GM12878 (cell line): ENCODE results near the gene CAST. TPM values are rescaled to one million over a fixed set of nuclear protein-coding genes. Genes with fewer than 3 reads are reported as not detected.

Experiments used
- ATAC-seq: fragments of 200-7000 bp; cut with Tn5 transposase; 3 replicates; pipeline ENCODE4 v1.9.1; 2020; ENCODE audit warnings: mild to moderate bottlenecking, moderate library complexity
- BruUV-seq: library from RNA; stranded (reverse); fragments of 400-500 nt; replicated peaks from 2 replicates; lab custom pipeline; 2021; lab: Mats Ljungman, UMichigan
- CTCF ChIA-PET: fragments of 300-600 bp; sonication (Branson Sonifier 250); formaldehyde crosslinking; extraction: SDS; loops from one replicate; lab custom pipeline; 2021; ENCODE audit warnings: inconsistent platforms; lab: Yijun Ruan, JAX
- POLR2A ChIA-PET: fragments of 350-600 bp; formaldehyde crosslinking; extraction: SDS; loops from one replicate; lab custom pipeline; 2021; ENCODE audit warnings: inconsistent platforms; lab: Charles Lee
- RAD21 ChIA-PET: fragments of 300-600 bp; sonication (Branson Sonifier 250); formaldehyde crosslinking; loops from one replicate; lab custom pipeline; 2023; ENCODE audit warnings: antibody characterized with exemption; ENCODE audit not compliant: unreplicated experiment; lab: Charles Lee
- SMC1A ChIA-PET: fragments of 300-600 bp; sonication (Branson Sonifier 250); formaldehyde crosslinking; loops from one replicate; lab custom pipeline; 2023; ENCODE audit not compliant: unreplicated experiment, uncharacterized antibody; lab: Charles Lee
- DNase-seq: peaks from one replicate; pipeline ENCODE4 v3.0.0-alpha.2; 2011; ENCODE audit warnings: low read depth, low spot score
- FAIRE-seq: peaks from 3 replicates; lab custom pipeline; 2011; peaks lifted over from hg19 to GRCh38; lab: Jason Lieb, UNC
- H2AFZ ChIP-seq: 2 replicates; pipeline ENCODE4 v1.6.0; 2011; ENCODE audit warnings: low read depth, low read length, control low read depth; ENCODE audit not compliant: control insufficient read depth
- H3K27ac ChIP-seq: 2 replicates; pipeline ENCODE4 v1.5.1; 2011; ENCODE audit warnings: control low read depth; ENCODE audit not compliant: control insufficient read depth, insufficient read depth
- H3K27me3 ChIP-seq, 2 experiments: replicated peaks in 1 of 2; 2 replicates each; pipeline versions ENCODE4 v1.6.0 to v1.6.1; 2011; ENCODE audit warnings: low read length in 1 of 2; ENCODE audit not compliant: control insufficient read depth in 2 of 2, insufficient read depth in 2 of 2
- H3K36me3 ChIP-seq, 2 experiments: 2 replicates each; pipeline ENCODE4 v1.5.1; 2011; ENCODE audit warnings: low read length in 1 of 2; ENCODE audit not compliant: control insufficient read depth in 2 of 2, insufficient read depth in 2 of 2
- H3K4me1 ChIP-seq: 2 replicates; pipeline ENCODE4 v1.6.1; 2011; ENCODE audit warnings: mild to moderate bottlenecking, low read length, moderate library complexity, mixed read lengths; ENCODE audit not compliant: control insufficient read depth, insufficient read depth
- H3K4me2 ChIP-seq: 2 replicates; pipeline ENCODE4 v1.6.0; 2011; ENCODE audit warnings: control low read depth; ENCODE audit not compliant: control insufficient read depth, insufficient read depth
- H3K4me3 ChIP-seq: fragments of 200-600 bp; sonication (generic); 2 replicates; pipeline ENCODE4 v1.5.1; 2016
- H3K79me2 ChIP-seq: 2 replicates; pipeline ENCODE4 v1.6.0; 2011; ENCODE audit warnings: low read length; ENCODE audit not compliant: control insufficient read depth, insufficient read depth
- H3K9ac ChIP-seq: 2 replicates; pipeline ENCODE4 v1.8.0; 2011; ENCODE audit warnings: low read length, control low read depth, mixed read lengths; ENCODE audit not compliant: control insufficient read depth, insufficient read depth
- H3K9me3 ChIP-seq: replicated peaks from 3 replicates; pipeline ENCODE4 v1.5.1; 2011; ENCODE audit warnings: mild to moderate bottlenecking, low read length; ENCODE audit not compliant: control insufficient read depth, insufficient read depth
- H4K20me1 ChIP-seq: 2 replicates; pipeline ENCODE4 v1.6.0; 2011; ENCODE audit not compliant: control insufficient read depth, insufficient read depth
- BCL11A ChIP-seq: IDR thresholded peaks from 2 replicates; pipeline ENCODE4 v1.6.1; 2011; ENCODE audit warnings: low read depth, low read length
- ETV6 ChIP-seq, 2 experiments: fragments of 450-650 bp in 1 of 2; IDR thresholded peaks in 1 of 2; conservative IDR thresholded peaks in 1 of 2; 2 replicates each; pipeline ENCODE4 v1.6.1; 2014; ENCODE audit warnings: antibody characterized with exemption in 1 of 2, borderline replicate concordance in 1 of 2, low read depth in 1 of 2, mild to moderate bottlenecking in 1 of 2, moderate library complexity in 1 of 2
- ZBED1 ChIP-seq: IDR thresholded peaks from 2 replicates; pipeline ENCODE4 v1.6.1; 2016; ENCODE audit warnings: borderline replicate concordance
- ZBTB40 ChIP-seq: fragments of 450-650 bp; IDR thresholded peaks from 2 replicates; pipeline ENCODE4 v1.6.1; 2016; ENCODE audit warnings: mild to moderate bottlenecking, moderate library complexity, borderline replicate concordance
- ZNF274 ChIP-seq: IDR thresholded peaks from one replicate; pipeline ENCODE4 v1.8.0; 2011; ENCODE audit not compliant: insufficient read length, insufficient read depth
- WGBS: methylation state at CpG from one replicate; pipeline ENCODE4 v1.1.6; 2016; ENCODE audit warnings: low lambda C conversion rate; ENCODE audit not compliant: insufficient replicate concordance, insufficient coverage; ENCODE audit errors: missing lambda C conversion rate; 5-methylcytosine and 5-hydroxymethylcytosine counted together
- in situ Hi-C: fragments of 300-500 bp; cut with MboI; formaldehyde crosslinking; loops from 9 replicates; pipeline ENCODE4 v1.14.3; 2018; ENCODE audit warnings: mixed read lengths
- intact Hi-C: fragments of 100-400 bp; cut with micrococcal nuclease; formaldehyde crosslinking; loops from one replicate; pipeline ENCODE4 v1.14.2; 2022; ENCODE audit not compliant: unreplicated experiment
- polyA plus RNA-seq, 11 experiments: library from polyadenylated mRNA; depleted of rRNA in 4 of 11; unstranded in 6 of 11; stranded (reverse) in 5 of 11; fragments of >200 nt; fragmentation: Nextera tagmentation in 4 of 11; fragmentation: Illumina TruSeq in 1 of 11; extraction: Ambion mirVana in 4 of 11; extraction: Trizol in 1 of 11; gene quantifications; 1 replicate in 1 of 11; 2 replicates in 10 of 11; pipeline versions ENCODE4 v1.2.1 to v1.2.3, GENCODE V29; 2011 to 2016; ENCODE audit warnings: inconsistent platforms in 2 of 11, missing spikeins in 2 of 11, low read depth in 1 of 11
- total RNA-seq, 4 experiments: library from RNA; depleted of rRNA in 3 of 4; stranded (reverse); fragments of >200 nt in 3 of 4; fragmentation: Illumina TruSeq in 1 of 4; extraction: Trizol in 1 of 4; gene quantifications; 2 replicates each; pipeline versions ENCODE4 v1.2.1 to v1.2.3, GENCODE V29; 2013 to 2021

Gene CAST
- total and polyA plus RNA-seq, 10 of the 15 experiments (the other 5 are each of a cell fraction or from before 2014, with no cell fraction given): 31.7 to 140 (median 68.5) TPM

GRCh38 chr5:96775050-96775449 lies 112.9 kb downstream of the CAST start (continued):
- TF ChIP-seq ETV6 (conservative IDR thresholded peaks at IDR 0.05 in 1 of 2, IDR thresholded peaks at IDR 0.05 in 1 of 2; ENCODE audit: borderline replicate concordance in 1 of 2, low read depth in 1 of 2): no peak
- TF ChIP-seq ZBTB40: no peak
- no peak for TF ChIP-seq ZBED1

DNA sequence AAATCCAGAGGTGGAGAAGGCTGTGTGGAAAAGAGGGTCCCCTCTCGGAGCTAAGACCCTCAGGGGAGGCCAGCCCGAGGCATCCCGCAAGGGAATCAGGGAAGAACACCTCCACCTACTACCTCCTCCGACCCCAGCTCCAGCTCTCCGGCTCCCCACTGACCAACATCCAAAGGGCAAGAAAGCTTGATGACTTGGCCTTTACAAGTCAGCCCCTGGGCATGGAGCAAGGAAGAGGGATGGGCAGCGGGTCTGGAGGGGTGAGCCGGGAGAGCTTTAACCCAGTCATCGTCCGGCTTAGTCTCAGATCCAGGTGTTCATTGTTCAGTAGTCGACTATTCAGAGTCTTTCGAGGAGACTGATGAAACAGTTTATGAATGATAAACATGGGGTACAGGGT lies 113.5 kb downstream of the CAST start:
- Histone ChIP-seq H3K9me3 (no peaks in the 10 kb centered on the region; the same call in 2 of the 3 replicates), H4K20me1 (no peaks in the 10 kb centered on the region), H3K4me2 (no peak overlapping the region), H3K9ac (no peak overlapping the region), H3K36me3 (peaks cover 10 to 24% of the 10 kb centered on the region in 2 experiments), H3K4me3 (no peak overlapping the region), H3K27me3 (no peaks in the 10 kb centered on the region), H3K4me1 (no peaks in the 10 kb centered on the region), H2AFZ (no peak overlapping the region), H3K27ac (no peak overlapping the region), H3K79me2 (no peaks in the 10 kb centered on the region)
- SMC1A ChIA-PET: interaction anchor here (0.8 to 3.0 kb wide), 7 partner anchors 9 to 386 kb away, joined by 3 to 8 read pairs (median 4); no protein-coding TSS in a partner anchor
- DNase-seq: no peak
- no peak for ATAC-seq
- 94% methylated on average over 11 of the region's 11 CpGs for WGBS
- CTCF ChIA-PET: interaction anchor here (1.2 to 1.4 kb wide), 3 partner anchors 10 to 386 kb away, joined by 3 to 4 read pairs (median 4); partner anchors contain the start of gene LIX1
- intact Hi-C loops: no loop called here
- BruUV-seq: no TSS peak
- POLR2A ChIA-PET: no interaction called here
- in situ Hi-C loops: no loop called here
- no peak for TF ChIP-seq ZNF274
- no peak for TF ChIP-seq BCL11A
- RAD21 ChIA-PET: no interaction called here
- no peak for FAIRE-seq
